DMS79 treated with DMSO at 0.1 percent for 48 hours (cell line): ENCODE measurements around the gene PRAF2.

Source experiments
- DNase-seq: peaks from one replicate; lab custom pipeline; 2025; lab: John Stamatoyannopoulos, UW

Gene PRAF2, protein sequence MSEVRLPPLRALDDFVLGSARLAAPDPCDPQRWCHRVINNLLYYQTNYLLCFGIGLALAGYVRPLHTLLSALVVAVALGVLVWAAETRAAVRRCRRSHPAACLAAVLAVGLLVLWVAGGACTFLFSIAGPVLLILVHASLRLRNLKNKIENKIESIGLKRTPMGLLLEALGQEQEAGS

DNA sequence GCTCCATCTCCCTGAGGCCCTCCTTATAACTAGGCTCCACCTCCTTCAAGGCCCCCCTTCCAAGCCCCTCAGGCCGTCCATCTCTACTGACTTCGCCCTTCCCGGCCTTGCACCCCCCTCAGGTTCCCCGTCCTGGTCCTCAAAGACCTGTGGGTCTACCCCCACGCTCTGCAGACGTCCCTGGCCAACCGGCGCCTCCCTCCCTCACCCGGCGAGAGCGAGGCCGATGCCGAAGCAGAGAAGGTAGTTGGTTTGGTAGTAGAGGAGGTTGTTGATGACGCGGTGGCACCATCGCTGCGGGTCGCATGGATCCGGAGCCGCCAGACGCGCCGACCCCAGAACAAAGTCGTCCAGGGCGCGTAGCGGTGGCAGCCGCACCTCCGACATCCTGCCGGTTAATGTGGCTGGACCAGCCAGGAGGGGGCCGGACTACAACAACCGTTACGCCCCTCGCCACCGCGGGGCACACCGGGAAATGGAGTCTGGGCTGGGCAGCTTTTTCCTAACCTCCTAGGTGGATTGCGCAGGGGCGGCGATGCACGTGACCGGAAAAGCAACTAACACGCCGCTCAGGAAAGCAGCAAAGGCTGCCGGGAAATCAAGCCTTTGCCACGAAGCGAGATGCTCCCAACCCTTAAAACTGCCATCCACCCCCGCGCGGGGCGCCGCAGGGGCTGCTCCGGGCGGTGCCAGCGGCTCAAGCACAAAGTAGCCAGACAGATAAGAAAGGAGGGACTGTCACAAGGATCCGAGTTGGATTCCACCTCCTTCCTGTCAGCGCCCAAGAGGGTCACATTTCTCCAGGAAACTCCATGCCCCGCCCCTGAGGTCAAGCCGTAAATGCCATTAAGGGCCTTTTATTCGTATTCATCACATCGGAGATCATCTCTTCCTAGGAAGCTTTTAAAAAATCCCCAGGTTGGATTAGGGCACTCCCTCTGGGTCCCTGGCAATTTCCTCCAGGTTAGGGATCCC lies at the start of gene PRAF2:
Gene PRAF2, minus strand, starts transcription at position 402 of the 975 bp plus-strand sequence. Its CDS starts 15 bp downstream, at position 387.
- peak; percentile 76 for DNase-seq

DNA sequence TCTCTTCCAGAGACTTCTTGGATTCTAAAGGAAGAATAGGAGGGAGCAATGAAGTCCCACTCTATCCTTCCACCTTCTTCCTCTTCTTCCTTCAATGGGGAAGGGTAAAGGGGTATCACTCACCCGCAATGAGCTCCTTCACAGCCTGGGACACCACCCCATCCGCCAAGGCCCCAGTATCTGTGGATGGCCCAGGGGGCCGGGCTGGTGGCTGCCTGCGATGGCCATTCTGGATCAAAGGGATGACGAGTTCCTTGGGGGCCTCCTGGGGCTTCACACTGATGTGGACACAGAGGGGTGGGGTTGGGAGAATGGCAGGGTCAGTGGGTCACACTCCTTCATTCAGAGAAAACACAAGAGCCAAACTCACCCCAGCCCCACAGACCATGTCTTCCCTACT lies 48.7 kb upstream of the PRAF2 start:
- no peak for DNase-seq

DNA sequence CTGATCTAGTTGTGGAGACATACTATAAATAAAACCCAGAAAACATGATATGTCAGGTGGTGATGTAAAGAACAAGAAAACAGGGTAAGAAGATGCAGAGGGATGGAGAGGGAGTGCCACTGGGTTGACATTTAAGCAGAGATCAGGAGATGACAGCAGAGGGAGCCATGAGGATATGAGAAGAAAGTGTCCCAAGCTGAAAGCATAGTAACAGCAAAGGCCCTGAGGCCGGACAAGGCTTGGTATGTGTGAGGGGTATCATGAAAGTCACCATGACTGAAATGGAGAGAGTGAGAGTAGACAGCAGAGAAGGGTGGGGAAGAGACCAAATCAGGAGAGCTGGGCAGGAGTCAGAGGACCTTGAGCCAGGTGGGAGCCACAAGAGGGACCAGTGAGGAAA lies 46.3 kb upstream of the PRAF2 start:
- DNase-seq = no peak

DNA sequence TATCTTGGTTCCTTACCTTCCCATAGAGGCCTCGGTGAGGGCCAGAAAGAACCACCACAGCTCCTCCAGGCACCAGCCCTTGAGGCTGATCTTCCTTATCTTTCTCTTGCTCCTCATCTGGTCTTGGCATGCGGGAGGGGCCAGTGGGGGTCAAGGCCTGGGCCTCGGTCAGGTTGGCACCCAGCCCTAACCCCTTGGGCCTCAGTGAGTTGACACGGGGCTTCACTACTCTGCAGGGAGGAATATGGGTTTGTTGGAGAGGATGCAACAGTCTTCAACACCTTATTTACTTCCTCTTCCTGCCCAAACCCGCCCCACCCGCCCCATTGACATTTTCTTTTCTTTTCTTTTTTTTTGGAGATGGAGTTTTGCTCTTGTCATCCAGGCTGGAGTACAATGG lies 43.8 kb upstream of the PRAF2 start:
- DNase-seq = no peak

DNA sequence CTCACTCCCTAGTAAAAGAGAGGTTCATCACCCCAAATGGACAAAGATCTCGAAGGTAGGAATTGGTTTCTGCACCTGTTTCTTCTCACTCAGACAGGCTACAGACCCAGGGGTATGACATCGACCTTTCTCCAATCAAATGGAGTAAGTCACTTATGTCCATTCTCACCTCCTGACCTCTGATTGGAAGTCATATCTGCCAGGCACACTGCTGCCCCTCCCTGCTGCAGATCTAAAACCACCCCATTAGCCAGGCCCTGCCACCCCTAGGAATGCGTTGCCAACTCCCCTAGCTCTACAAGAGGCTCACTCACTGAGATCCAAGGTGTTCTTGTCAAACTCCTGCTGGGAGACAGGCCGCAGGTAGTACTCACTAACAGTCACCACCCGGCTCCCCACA lies 42.9 kb upstream of the PRAF2 start:
- DNase-seq = no peak

DNA sequence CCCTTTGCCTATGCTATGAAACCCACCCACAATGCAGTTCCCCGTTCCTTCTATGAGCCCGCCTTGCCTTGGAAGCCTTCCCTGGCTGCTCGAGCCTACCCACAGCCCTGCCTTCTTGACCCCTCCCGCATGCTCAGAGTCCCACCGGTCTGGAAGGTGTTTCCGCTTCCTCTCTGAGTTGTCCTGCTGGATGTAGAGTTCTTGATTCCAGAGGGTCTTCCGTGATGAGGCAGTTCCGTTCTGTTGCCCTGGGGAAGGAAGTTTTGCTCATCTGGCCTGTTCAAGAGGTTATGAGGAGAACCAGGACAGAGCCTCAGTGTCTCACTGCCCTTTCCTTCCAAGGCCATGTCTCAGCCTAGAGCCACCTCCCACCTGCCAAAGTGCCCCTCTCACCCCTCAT lies 42.3 kb upstream of the PRAF2 start:
- no peak for DNase-seq

DNA sequence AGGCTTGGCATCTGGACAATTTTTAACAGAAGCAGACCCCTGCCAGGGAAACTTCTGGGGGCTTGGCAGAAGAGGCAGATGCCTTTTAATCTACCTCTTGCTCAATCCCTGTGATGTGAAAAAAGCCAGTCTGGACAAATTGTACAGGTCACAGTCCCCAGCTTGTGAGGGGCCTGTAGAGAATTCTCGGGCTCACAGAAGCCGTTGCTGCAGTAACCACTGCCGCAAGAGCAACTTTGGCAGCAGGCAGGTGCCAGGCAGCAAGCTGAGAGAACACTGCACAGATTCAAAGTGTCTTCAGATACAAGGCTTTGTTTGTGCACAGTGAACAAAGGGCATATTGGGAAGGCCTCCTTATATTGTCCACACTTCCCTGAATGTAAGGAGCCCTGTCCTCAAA lies 38.0 kb upstream of the PRAF2 start:
- no peak for DNase-seq

DNA sequence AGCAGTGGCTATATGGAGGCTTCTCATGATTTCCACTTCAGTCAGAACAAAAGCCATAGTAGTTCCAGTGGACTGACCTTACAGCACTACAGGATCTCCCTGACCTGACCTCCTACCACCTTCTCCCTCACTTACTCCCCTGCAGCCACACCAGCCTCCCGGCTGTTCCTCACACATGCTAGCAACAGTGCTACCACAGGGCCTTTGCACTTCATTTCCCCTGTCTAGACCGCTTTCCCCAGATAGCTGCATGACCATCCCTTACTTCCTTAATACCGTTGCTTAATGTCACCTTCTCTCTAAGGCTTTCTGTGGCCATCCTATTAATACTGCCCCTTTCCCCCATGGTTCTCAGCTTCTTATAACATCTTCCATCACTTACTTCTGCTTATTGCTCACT lies 36.6 kb upstream of the PRAF2 start:
- DNase-seq = no peak

DNA sequence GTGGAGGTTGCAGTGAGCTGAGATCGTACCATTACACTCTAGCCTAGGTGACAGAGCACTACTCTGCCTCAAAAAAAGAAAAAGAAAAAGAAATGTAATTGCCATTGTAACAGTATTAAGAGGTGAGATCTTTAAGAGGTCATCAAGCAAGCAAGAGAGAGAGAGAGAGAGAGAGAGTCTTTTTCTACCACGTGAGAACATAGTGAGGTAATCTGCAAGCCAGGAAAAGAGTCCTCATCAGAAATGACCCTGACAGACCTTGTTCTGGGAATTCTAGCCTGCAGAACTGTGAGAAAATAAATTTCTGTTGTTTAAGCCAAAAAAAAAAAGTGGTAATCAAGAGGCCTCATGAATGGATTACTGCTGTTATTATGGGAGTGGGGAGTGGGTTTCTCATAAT lies 34.8 kb upstream of the PRAF2 start:
- no peak for DNase-seq

DNA sequence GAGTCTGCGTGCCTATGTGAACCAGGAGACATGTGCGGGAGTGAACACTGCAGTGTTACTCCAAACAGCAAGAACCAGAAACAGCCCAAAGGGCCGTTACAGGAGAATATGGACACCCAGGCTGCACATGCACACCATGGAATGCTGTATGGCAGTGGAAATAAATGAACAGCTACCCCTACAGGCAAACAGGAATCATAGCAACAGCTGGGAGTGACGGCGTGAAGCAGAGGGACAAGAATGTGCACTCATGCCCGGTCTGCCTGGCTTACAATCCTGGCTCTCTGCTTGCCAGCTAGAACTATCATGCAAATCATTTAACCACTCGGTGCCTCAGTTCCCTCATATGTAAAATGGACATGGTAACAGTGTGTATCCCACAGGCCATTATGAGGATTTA lies 33.1 kb upstream of the PRAF2 start:
- DNase-seq = no peak

DNA sequence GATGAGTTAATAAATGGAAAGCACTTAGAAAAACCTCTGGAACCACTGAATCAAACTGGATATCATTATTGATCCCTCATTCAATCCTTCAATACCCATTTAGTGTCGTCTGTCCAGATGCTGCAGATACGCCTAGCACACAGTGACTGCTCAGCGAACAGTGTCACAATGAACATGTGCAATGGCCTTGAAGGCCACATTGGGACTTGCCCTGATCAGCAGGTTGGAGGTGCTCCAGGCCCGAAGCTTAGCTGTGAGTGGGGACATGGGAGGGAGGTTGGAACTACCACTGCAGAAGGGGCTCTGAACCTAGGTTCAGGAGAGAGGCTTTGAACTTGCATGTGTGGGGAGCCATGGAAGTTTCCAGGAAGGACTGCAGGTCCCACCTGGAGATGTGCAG lies 32.5 kb upstream of the PRAF2 start:
- no peak for DNase-seq

DNA sequence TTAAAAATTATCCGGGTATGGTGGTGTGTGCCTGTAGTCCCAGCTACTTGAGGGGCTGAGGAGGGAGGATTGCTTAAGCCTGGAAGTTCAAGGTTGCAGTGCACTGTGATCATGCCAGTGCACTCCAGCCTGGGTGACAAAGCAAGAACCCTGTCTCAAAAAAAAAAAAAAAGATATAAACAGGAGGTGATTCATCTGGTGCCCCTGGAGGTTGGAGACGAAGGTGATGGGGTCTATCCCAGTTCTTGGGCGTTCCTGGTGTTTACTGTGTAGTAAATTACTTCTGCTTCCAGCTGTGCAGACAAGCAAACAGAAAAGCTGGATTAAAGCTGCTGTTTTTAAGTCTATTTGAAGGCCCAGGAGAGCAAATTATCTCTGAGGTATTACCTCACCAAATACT lies 29.8 kb upstream of the PRAF2 start:
- DNase-seq = no peak

DNA sequence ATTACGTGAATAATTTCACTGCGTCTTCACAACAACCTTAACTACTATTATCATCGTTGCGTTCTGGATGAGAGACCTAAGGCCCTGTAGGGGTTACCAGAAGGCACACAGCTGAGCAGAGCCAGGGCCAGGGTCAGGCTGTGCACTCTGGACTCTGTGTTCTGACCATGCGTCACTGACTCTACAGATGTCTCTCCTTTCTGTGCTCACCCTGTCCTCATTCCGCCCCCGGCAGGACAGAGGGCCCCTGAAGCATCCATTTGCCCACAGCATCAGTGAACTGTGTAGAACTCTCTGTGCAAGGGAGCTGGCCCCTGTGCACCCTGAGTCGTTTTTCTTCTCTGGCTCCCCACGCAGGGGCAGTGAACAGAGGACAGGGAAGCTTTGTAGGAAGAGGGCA lies 28.4 kb upstream of the PRAF2 start:
- DNase-seq = no peak

DNA sequence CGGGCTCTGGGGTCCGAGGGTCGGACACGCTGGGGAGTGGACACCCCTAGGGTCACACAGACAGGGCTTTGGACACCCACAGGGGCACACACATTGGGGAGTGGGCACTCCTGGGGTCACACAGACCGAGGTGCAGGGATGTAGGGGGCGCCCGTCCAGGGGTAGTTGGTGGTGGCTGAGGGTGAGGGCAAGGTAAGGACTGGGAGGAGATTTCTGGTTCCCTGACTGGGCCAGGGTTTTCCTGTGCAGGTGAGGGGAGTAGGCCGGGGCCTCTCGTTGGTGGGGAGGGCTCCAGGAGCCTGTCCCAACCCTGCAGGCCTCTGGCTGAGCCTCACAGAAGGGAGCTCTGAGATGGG lies 27.8 kb upstream of the PRAF2 start:
- DNase-seq = no peak

DNA sequence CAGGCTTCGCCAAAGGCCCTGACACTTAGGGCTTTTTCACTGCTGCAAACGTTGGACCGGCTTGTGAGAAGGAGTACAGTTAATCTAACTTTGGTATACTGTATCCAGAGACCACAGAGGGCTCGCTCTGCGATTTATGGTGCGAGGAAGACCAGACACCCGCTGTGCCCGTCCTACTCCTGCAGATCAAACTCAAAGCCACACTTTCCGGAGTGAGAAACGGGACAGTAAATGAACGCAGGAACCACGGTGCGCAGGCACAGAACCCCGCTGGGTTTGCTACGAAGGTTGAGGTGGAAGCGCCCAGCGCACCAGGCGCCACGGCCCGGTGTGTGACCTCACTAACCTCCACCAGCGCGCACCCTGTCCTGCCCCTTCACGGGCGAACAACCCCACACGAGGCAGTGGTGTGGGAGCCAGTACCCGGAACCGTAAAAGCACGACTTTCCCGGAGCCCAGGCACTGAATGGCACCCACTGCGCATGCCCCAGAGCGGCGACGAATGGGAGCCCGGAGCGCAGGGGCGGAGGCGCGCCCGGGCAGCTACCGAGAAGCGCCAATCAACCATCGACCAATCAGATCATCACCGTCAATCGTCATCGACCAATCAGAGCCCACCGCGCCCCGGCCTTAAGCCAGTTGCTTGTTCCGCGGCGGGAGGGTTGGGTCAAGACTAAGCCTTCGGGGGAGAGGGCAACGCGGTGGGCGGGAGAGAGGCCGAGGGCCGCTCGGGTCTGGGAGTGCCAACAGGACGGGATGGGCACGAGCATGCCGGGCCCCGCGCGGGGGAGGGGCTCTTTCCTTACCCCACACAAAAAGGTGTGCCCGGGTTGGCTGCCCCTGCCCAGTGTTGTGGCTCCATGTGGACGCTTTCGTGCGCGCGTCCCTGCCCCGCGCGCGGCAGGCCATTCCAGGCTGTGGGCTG lies 27.2 kb upstream of the PRAF2 start:
- DNase-seq = peak; percentile 82

DNA sequence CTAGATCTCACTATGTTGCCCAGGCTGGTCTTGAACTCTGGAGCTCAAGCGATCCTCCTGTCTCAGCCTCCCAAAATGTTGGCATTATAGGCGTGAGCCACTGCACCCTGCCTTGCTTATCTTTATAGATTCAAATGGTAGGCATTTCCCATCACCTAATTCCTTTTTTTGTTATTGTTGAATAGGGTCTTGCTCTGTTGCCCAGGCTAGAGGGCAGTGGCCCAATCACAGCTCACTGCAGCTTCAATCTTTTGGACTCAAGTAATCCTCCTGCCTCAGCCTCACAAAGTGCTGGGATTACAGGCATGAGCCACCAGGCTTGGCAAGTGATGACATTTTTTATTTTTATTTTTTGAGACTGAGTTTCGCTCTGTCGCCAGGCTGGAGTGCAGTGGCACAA lies 22.6 kb upstream of the PRAF2 start:
- no peak for DNase-seq

DNA sequence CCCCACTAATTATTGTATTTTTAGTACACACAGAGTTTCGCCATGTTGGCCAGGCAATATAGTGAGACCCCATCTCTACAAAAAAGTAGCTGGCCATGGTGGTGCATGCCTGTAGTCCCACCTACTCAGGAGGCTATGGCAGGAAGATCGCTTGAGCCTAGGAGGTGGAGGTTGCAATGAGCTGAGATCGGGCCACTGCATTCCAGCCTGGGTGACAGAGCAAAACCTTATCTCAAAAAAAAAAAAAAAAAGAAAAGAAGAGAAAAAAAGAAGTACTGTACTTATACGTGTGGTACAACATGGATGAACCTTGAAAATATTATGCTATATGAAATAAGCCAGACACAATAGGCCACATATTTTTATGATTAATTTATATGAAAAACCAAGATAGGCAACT lies 15.8 kb upstream of the PRAF2 start:
- DNase-seq = no peak

DNA sequence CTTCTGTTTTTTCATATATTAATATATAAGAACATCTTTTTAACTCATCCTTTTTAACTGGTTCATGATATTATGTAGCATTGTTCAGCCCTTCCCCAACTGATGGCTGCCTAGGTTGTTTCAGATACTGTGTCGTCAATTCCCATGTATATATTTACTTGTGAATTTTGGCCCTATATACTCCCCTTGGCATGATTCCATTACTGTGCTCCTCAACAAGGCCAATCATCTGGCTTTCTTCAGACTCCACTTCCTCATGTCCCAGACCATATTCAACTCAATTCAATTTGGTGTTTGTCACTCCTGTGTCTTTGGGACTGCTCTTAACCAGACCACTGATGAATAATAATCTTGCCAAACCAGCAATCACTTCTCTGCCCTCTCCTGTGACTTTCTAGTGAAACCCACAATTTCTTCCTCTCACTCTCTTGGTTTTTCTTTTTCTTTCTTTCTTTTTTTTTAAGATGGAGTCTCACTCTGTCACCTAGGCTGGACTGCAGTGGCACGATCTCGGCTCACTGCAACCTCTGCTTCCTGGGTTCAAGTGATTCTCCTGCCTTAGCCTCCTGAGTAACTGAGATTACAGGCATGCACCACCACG lies 8.6 kb upstream of the PRAF2 start:
- no peak for DNase-seq

DNA sequence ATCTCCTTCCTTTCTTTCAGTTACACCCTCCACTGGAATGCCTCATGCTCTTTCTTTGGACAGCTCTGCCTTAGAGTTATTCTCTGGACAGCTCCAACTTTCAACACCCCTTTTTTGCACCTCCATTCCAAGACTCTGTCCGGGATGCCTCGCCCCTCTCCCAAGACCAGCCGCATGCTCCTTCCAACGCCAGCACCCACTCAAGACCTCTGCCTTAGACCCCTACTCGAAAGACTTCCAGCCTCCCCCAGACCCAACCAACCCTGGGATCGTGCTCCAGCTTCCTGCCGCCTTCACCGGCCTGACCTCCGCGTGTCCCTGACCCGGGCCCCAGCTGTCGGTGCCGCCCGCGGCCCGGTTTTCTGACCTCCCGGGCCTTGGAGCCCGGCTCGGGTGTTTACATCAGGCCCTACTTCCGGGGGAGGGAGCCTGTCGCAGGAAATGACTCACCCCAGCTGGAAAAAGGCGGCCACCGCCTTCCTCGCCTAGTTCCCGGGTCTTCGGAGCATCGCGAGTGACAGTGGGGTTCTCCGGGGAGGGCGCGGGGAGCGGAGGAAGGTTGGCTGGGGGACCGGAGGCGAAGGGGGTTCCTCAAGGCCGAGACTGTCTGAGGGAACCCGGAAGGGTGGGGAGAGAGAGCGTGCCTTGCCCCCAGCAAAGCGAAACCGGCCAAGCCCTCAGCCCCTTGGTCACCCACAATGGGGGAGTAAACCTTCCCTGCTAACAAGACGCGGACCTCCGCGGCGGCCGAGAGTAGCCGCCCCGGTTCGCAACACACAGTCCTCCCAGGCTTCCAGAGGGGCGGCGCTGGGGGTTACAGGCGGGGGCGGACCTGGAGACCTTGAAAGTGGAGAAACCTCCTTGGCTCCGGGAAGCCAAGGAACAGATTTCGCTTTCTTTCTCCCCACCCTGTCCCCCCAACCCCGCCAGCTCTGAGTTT lies 6.0 kb upstream of the PRAF2 start, which contains the start of gene WDR45:
Gene WDR45, minus strand, starts transcription at position 399 of the 940 bp plus-strand sequence. CDS start 1,792 bp downstream, outside the sequence.
- DNase-seq = peak; percentile 33

DNA sequence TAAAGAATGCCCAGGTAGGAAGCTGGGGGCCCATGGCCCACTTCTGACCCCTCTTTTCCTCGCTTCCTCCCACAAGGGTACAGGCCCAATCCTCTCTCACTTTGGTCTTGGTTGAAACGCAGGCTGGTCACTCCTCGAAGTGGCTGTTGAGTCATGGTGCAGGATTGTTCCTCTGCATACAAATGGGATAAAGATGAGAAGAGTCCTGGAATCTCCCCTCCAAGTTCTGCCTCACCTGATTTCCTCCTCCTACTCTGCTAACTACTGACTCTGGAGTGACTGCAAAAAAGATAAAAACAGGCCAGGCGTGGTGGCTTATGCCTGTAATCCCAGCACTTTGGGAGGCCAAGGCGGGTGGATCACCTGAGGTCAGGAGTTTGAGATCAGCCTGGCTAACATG lies 4.1 kb upstream of the PRAF2 start:
- no peak for DNase-seq

DNA sequence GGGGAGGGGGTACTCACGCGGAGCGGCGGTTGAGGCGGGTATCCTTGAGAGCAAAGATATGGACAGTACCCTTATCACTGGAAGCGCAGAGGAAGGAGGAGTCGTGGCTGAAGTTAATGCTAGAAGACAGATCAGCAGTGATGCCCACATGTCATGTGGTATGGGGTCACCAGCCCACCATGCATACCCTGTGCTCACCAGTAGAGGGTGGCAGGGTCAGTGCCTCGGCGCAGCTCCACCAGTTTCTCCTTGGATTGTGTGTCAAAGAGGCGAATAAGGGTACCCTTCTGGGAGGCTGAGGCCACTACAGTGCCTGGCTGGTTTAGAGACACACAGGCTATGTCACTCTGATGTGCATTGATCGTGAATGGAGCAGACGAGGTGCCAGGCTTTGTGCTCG lies 1.5 kb upstream of the PRAF2 start:
- no peak for DNase-seq
